Measurements from ENCODE around the gene C1QTNF8. TPM values are rescaled to one million over a fixed set of nuclear protein-coding genes. Genes with fewer than 3 reads are reported as not detected.

C1QTNF8 gene
- total RNA-seq, 1 experiment from 2014 or later = not detected

DNA sequence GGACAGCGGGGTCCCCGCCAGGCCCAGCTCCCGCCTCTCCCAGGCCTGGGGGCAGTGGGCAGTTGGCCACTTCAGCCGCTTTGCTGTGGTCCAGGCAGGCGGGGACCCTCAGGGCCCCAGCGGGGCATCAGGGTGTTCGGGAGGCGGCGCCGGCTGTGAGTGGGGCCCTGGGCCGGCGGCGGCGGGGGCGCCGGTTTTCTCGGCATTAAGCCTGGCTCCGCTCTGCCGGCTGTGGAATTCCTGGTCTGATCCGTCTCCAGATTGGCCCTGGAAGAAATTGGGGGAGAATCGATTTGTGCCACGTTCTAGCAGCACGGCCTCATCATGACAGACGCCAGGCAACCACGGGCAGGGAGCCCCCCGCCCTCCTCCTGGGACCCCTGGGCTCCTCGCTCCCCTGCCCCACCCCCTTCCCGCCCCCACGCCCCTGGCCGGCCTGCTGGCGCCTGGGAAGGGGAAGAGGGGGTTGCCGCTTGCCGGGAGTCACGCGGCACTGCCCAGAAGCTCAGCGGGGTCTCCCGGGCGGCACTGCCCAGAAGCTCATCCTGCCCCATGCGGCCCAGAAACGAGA, 52.1 kb downstream of the C1QTNF8 start:
- BruUV-seq (replicated peaks) = no TSS peak
- intact Hi-C loops (cut with micrococcal nuclease; ENCODE audit: unreplicated experiment) = no loop called here
- Mint-ChIP-seq H3K9me3 (ENCODE audit: low read depth, unreplicated experiment) (no peaks in the 10 kb centered on the region), H3K27me3 (ENCODE audit: unreplicated experiment) (peaks cover 49% of the 10 kb centered on the region), H3K36me3 (ENCODE audit: insufficient read depth, unreplicated experiment) (peaks cover 11% of the 10 kb centered on the region), H3K4me1 (ENCODE audit: low read depth, unreplicated experiment) (no peaks in the 10 kb centered on the region), H3K4me3 (ENCODE audit: low read depth, unreplicated experiment) (no peak overlapping the region), H3K27ac (ENCODE audit: unreplicated experiment) (no peak overlapping the region)
- TF ChIP-seq, protein P1, sequence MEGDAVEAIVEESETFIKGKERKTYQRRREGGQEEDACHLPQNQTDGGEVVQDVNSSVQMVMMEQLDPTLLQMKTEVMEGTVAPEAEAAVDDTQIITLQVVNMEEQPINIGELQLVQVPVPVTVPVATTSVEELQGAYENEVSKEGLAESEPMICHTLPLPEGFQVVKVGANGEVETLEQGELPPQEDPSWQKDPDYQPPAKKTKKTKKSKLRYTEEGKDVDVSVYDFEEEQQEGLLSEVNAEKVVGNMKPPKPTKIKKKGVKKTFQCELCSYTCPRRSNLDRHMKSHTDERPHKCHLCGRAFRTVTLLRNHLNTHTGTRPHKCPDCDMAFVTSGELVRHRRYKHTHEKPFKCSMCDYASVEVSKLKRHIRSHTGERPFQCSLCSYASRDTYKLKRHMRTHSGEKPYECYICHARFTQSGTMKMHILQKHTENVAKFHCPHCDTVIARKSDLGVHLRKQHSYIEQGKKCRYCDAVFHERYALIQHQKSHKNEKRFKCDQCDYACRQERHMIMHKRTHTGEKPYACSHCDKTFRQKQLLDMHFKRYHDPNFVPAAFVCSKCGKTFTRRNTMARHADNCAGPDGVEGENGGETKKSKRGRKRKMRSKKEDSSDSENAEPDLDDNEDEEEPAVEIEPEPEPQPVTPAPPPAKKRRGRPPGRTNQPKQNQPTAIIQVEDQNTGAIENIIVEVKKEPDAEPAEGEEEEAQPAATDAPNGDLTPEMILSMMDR (IDR thresholded peaks at IDR 0.05; ENCODE audit: unreplicated experiment) = no peak
- no peak for DNase-seq
- CTCF ChIA-PET = no interaction called here

DNA sequence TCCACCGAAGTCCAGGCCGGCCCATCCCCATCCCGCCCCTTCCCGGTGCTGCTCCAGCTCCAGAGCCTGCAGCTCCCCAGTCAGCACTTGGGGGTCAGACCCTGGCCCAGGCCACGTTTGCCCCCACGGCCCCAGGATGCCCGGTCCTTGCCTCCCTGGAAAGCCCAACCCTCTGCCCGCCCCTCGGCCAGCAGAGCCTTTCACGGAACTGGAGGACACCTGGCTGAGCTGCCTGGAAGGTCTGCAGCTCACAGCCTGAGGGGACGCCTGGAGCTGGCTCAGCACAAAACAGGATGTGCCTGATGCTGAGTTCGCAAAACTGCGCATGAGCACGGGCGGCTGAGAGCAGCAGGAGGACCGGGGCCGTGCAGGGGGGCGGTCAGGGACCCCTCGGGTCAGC, 53.2 kb downstream of the C1QTNF8 start:
- Mint-ChIP-seq H3K36me3 (ENCODE audit: insufficient read depth, unreplicated experiment) (peaks cover 11% of the 10 kb centered on the region), H3K27me3 (ENCODE audit: unreplicated experiment) (peaks cover 57% of the 10 kb centered on the region), H3K4me1 (ENCODE audit: low read depth, unreplicated experiment) (no peaks in the 10 kb centered on the region), H3K9me3 (ENCODE audit: low read depth, unreplicated experiment) (no peaks in the 10 kb centered on the region), H3K27ac (ENCODE audit: unreplicated experiment) (no peak overlapping the region), H3K4me3 (ENCODE audit: low read depth, unreplicated experiment) (no peak overlapping the region)
- intact Hi-C loops (cut with micrococcal nuclease; ENCODE audit: unreplicated experiment) = no loop called here
- DNase-seq = no peak
- CTCF ChIA-PET = no interaction called here
- BruUV-seq (replicated peaks) = no TSS peak
- TF ChIP-seq, protein P1 (IDR thresholded peaks at IDR 0.05; ENCODE audit: unreplicated experiment) = no peak

DNA sequence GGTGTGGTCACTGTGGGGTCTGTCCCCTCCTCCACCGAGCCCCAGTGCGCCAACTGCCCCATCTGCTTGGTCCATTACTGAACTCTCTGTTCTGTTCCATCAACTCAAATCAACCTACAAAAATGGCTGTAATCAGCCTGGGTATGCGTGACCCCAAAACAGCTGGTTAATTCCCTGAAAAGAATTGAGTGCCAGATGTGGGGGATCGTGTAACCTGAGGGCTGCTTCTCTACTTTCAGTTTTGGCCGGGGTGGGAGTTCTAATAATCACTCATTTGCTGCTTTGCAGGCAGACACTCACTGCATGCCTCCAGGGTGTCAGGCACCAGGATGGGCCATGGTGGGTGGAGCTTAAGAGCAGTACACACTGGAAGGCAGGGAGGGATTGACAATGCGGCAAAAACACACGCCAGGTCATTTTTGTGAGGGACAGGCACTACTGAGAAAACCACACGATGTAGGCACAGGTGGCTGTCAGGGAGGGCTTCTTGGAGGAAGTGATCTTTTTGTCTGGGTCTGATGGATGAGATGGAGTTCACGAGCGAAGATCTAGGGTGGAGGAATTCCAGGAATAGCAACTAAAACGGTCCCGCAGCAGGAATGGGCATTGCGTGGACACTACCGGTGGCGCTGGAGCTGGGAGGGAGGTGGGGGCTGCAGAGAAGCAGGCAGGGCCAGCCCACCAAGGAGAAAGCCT, 53.8 kb downstream of the C1QTNF8 start:
- CTCF ChIA-PET = no interaction called here
- Mint-ChIP-seq H3K4me1 (ENCODE audit: low read depth, unreplicated experiment) (no peaks in the 10 kb centered on the region), H3K4me3 (ENCODE audit: low read depth, unreplicated experiment) (no peak overlapping the region), H3K9me3 (ENCODE audit: low read depth, unreplicated experiment) (no peaks in the 10 kb centered on the region), H3K36me3 (ENCODE audit: insufficient read depth, unreplicated experiment) (peaks cover 11% of the 10 kb centered on the region), H3K27me3 (ENCODE audit: unreplicated experiment) (peaks cover 57% of the 10 kb centered on the region), H3K27ac (ENCODE audit: unreplicated experiment) (no peak overlapping the region)
- no peak for DNase-seq
- no TSS peak for BruUV-seq (replicated peaks)
- intact Hi-C loops (cut with micrococcal nuclease; ENCODE audit: unreplicated experiment) = no loop called here
- TF ChIP-seq, protein P1 (IDR thresholded peaks at IDR 0.05; ENCODE audit: unreplicated experiment) = no peak

DNA sequence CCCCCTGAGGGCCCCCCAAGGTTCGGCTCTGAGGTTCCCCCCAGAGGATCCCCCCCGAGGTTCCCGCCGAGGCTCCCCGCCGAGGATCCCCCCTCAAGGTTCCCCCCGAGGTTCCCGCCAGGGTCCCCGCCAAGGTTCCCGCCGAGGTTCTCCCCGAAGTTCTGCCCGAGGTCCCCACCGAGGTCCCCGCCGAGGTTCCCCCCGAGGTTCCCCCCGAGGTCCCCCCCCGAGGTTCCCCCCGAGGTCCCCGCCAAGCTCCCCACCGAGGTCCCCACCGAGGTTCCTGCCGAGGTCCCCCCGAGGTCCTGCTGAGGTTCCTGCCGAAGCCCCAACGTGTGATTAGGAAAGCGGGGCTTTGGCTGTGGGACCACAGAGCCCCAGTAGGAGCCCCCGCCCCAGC, 55.7 kb downstream of the C1QTNF8 start:
- H3K36me3 Mint-ChIP-seq (ENCODE audit: insufficient read depth, unreplicated experiment) = peaks cover 11% of the 10 kb centered on the region
- H3K27ac Mint-ChIP-seq (ENCODE audit: unreplicated experiment) = no peak overlapping the region

More for the DNA sequence above, 55.7 kb downstream of the C1QTNF8 start:
- no TSS peak for BruUV-seq (replicated peaks)
- TF ChIP-seq, protein P1 (IDR thresholded peaks at IDR 0.05; ENCODE audit: unreplicated experiment) = no peak
- H3K4me1 Mint-ChIP-seq (ENCODE audit: low read depth, unreplicated experiment) = no peaks in the 10 kb centered on the region
- H3K27me3 Mint-ChIP-seq (ENCODE audit: unreplicated experiment) = peaks cover 51% of the 10 kb centered on the region
- no peak overlapping the region for H3K4me3 Mint-ChIP-seq (ENCODE audit: low read depth, unreplicated experiment)
- CTCF ChIA-PET = interaction anchor here (0.6 kb wide), 1 partner anchor 909 kb away, joined by 3 read pairs; no protein-coding TSS in a partner anchor
- DNase-seq = no peak
- intact Hi-C loops (cut with micrococcal nuclease; ENCODE audit: unreplicated experiment) = no loop called here
- H3K9me3 Mint-ChIP-seq (ENCODE audit: low read depth, unreplicated experiment) = no peaks in the 10 kb centered on the region
